DND-41 (cell line): Measurements from ENCODE around the gene FAM209B.
"Not testable (repeated sequence)": the region's sequence is repeated elsewhere in the genome, so short reads cannot be mapped to it uniquely, and the experiment has no call there.

Source experiments
- ATAC-seq: fragments of 200-7000 bp; cut with Tn5 transposase; 3 replicates; pipeline ENCODE4 v1.9.1; 2021; ENCODE audit warnings: low read depth; ENCODE audit not compliant: insufficient read depth
- DNase-seq: peaks from one replicate; pipeline ENCODE4 v3.0.0-alpha.2; 2020
- H2AFZ ChIP-seq: 2 replicates; pipeline ENCODE4 v1.6.0; 2012; ENCODE audit warnings: low read depth, low read length
- H3K27ac ChIP-seq: 2 replicates; pipeline ENCODE4 v1.5.1; 2012; ENCODE audit warnings: low read length, inconsistent platforms
- H3K27me3 ChIP-seq: fragments of 200-600 bp; sonication (generic); 2 replicates; pipeline ENCODE4 v1.6.0; 2012; ENCODE audit warnings: low read length, mild to moderate bottlenecking, inconsistent platforms; ENCODE audit not compliant: insufficient read depth, poor library complexity
- H3K36me3 ChIP-seq: 2 replicates; pipeline ENCODE4 v1.5.1; 2012; ENCODE audit warnings: low read length, inconsistent platforms; ENCODE audit not compliant: insufficient read depth
- H3K4me1 ChIP-seq: 2 replicates; pipeline ENCODE4 v1.5.1; 2012; ENCODE audit warnings: mild to moderate bottlenecking, low read length; ENCODE audit not compliant: insufficient read depth
- H3K4me2 ChIP-seq: 2 replicates; pipeline ENCODE4 v1.6.0; 2012; ENCODE audit warnings: mild to moderate bottlenecking, moderate library complexity, low read length, inconsistent platforms; ENCODE audit not compliant: insufficient read depth
- H3K4me3 ChIP-seq, 2 experiments: fragments of 200-600 bp in 1 of 2; shearing (Covaris generic) in 1 of 2; 2 replicates each; pipeline ENCODE4 v1.5.1; 2012 to 2016; ENCODE audit warnings: inconsistent platforms in 2 of 2, low read length in 2 of 2, mild to moderate bottlenecking in 2 of 2, low read depth in 1 of 2, moderate library complexity in 1 of 2
- H3K79me2 ChIP-seq: 2 replicates; pipeline ENCODE4 v1.6.0; 2012; ENCODE audit warnings: low read length, inconsistent platforms; ENCODE audit not compliant: insufficient read depth
- H3K9ac ChIP-seq: 2 replicates; pipeline ENCODE4 v1.6.0; 2012; ENCODE audit warnings: low read depth, mild to moderate bottlenecking, inconsistent platforms, low read length, moderate library complexity
- H3K9me3 ChIP-seq: 2 replicates; pipeline ENCODE4 v1.5.1; 2012; ENCODE audit warnings: low read length, moderate library complexity, mild to moderate bottlenecking, inconsistent platforms; ENCODE audit not compliant: insufficient read depth, severe bottlenecking
- H4K20me1 ChIP-seq: 2 replicates; pipeline ENCODE4 v1.6.0; 2012; ENCODE audit warnings: low read length; ENCODE audit not compliant: insufficient read depth
- CTCF ChIP-seq: IDR thresholded peaks from 2 replicates; pipeline ENCODE4 v1.5.1; 2012; ENCODE audit warnings: borderline replicate concordance, low read length, moderate library complexity, mild to moderate bottlenecking; ENCODE audit not compliant: poor library complexity, severe bottlenecking; ENCODE audit errors: extremely low read depth
- EZH2 ChIP-seq: IDR thresholded peaks from 3 replicates; pipeline ENCODE4 v1.6.1; 2012; ENCODE audit warnings: borderline replicate concordance, low read depth, mild to moderate bottlenecking, moderate library complexity, low read length, inconsistent platforms; ENCODE audit not compliant: severe bottlenecking

The FAM209B gene

GRCh38 chr20:56518721-56519398, 14.2 kb upstream of the FAM209B start:
- TF ChIP-seq CTCF = no peak
- no peak for TF ChIP-seq EZH2
- no peak for DNase-seq
- Histone ChIP-seq H3K4me1 (no peaks in the 10 kb centered on the region), H2AFZ (no peak overlapping the region), H3K36me3 (peaks cover 60% of the 10 kb centered on the region), H3K9ac (no peak overlapping the region), H3K4me3 (no peak overlapping the region), H3K27ac (no peak overlapping the region), H3K4me2 (no peak overlapping the region), H4K20me1 (0 out of 2 replicates have a peak, but pooled peaks cover 2% of the 10 kb centered on the region), H3K79me2 (no peaks in the 10 kb centered on the region), H3K9me3 (peaks cover 24% of the 10 kb centered on the region), H3K27me3 (no peaks in the 10 kb centered on the region)
- no peak for ATAC-seq

- no peak overlapping the region for H3K4me3 ChIP-seq
- peaks cover 24% of the 10 kb centered on the region for H3K9me3 ChIP-seq
- no peak for DNase-seq
- H3K36me3 ChIP-seq = peaks cover 54% of the 10 kb centered on the region
- no peak overlapping the region for H3K27ac ChIP-seq
- no peaks in the 10 kb centered on the region for H3K27me3 ChIP-seq
- H3K4me1 ChIP-seq = no peaks in the 10 kb centered on the region
- no peaks in the 10 kb centered on the region for H3K79me2 ChIP-seq
- H3K9ac ChIP-seq = no peak overlapping the region
- H2AFZ ChIP-seq = no peak overlapping the region
- H4K20me1 ChIP-seq = no peaks in the 10 kb centered on the region
- H3K4me2 ChIP-seq = no peak overlapping the region
- TF ChIP-seq EZH2 = no peak
- no peak for TF ChIP-seq CTCF
- no peak for ATAC-seq
Measured at GRCh38 chr20:56519551-56519950, 13.5 kb upstream of the FAM209B start.

GRCh38 chr20:56520180-56520579, 12.9 kb upstream of the FAM209B start:
- Histone ChIP-seq H4K20me1 (no peaks in the 10 kb centered on the region), H3K27ac (no peak overlapping the region), H3K79me2 (no peaks in the 10 kb centered on the region), H3K4me1 (no peaks in the 10 kb centered on the region), H3K4me2 (no peak overlapping the region), H3K4me3 (no peak overlapping the region), H3K9ac (no peak overlapping the region), H2AFZ (no peak overlapping the region), H3K9me3 (peaks cover 24% of the 10 kb centered on the region), H3K36me3 (peaks cover 53% of the 10 kb centered on the region), H3K27me3 (no peaks in the 10 kb centered on the region)
- no peak for ATAC-seq
- TF ChIP-seq CTCF = no peak
- TF ChIP-seq EZH2 = no peak
- no peak for DNase-seq

- not testable (repeated sequence) for H3K9ac ChIP-seq, H3K79me2 ChIP-seq, H3K4me1 ChIP-seq, H3K27me3 ChIP-seq, H3K4me3 ChIP-seq, ATAC-seq, H3K4me2 ChIP-seq, H3K27ac ChIP-seq, H4K20me1 ChIP-seq, H2AFZ ChIP-seq
- H3K36me3 ChIP-seq = peaks cover 48% of the 10 kb centered on the region
- peak; percentile 9 for DNase-seq
- H3K9me3 ChIP-seq = peaks cover 24% of the 10 kb centered on the region
Measured at GRCh38 chr20:56520746-56521354, 12.2 kb upstream of the FAM209B start.
